Measurements from ENCODE around the gene FGL2.

DNA sequence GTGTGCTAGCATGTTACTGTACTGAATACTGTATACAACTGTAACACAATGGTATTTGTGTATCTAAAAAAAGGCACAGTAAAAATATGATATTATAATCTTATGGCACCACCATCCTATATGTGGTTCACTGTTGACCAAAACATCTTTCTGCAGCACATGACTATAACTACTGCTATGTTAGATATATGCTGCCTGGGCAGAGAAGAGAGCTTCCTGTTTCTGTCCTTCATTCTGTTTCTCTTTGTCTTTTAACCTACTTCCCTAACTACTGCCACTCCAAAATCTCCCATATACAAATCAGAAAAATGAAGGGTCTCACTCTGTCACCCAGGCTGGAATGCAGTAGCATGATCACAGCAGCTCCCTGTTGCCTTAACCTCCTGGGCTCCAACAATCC is 8.8 kb upstream of the FGL2 start:
- no peak for TF ChIP-seq POLR2A (IDR thresholded peaks at IDR 0.05)
- TF ChIP-seq, protein P1, sequence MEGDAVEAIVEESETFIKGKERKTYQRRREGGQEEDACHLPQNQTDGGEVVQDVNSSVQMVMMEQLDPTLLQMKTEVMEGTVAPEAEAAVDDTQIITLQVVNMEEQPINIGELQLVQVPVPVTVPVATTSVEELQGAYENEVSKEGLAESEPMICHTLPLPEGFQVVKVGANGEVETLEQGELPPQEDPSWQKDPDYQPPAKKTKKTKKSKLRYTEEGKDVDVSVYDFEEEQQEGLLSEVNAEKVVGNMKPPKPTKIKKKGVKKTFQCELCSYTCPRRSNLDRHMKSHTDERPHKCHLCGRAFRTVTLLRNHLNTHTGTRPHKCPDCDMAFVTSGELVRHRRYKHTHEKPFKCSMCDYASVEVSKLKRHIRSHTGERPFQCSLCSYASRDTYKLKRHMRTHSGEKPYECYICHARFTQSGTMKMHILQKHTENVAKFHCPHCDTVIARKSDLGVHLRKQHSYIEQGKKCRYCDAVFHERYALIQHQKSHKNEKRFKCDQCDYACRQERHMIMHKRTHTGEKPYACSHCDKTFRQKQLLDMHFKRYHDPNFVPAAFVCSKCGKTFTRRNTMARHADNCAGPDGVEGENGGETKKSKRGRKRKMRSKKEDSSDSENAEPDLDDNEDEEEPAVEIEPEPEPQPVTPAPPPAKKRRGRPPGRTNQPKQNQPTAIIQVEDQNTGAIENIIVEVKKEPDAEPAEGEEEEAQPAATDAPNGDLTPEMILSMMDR (IDR thresholded peaks at IDR 0.05), result no peak
- TF ChIP-seq POLR2AphosphoS5 (IDR thresholded peaks at IDR 0.05), result no peak
